ENCODE results near the gene CDC42SE2.

The CDC42SE2 gene

GRCh38 chr5:131263648-131264450, at the start of gene CDC42SE2:
Gene CDC42SE2, plus strand, starts transcription at chr5:131264053. Its CDS starts 95,441 bp downstream, at chr5:131359494.
- peak; percentile 54 for DNase-seq (ENCODE audit: low read depth)

GRCh38 chr5:131214609-131215227, 49.1 kb upstream of the CDC42SE2 start:
- no peak for DNase-seq (ENCODE audit: low read depth)

GRCh38 chr5:131217791-131218190, 46.1 kb upstream of the CDC42SE2 start:
- DNase-seq (ENCODE audit: low read depth), result no peak

GRCh38 chr5:131218392-131218791, 45.5 kb upstream of the CDC42SE2 start:
- no peak for DNase-seq (ENCODE audit: low read depth)

GRCh38 chr5:131220566-131220965, 43.3 kb upstream of the CDC42SE2 start:
- no peak for DNase-seq (ENCODE audit: low read depth)

GRCh38 chr5:131221008-131221703, 42.7 kb upstream of the CDC42SE2 start:
- DNase-seq (ENCODE audit: low read depth), result no peak

- DNase-seq (ENCODE audit: low read depth), result no peak
Measured at GRCh38 chr5:131221888-131222287, 42.0 kb upstream of the CDC42SE2 start.

- DNase-seq (ENCODE audit: low read depth), result no peak
Measured at GRCh38 chr5:131222731-131223130, 41.1 kb upstream of the CDC42SE2 start.

- no peak for DNase-seq (ENCODE audit: low read depth)
Measured at GRCh38 chr5:131223751-131224386, 40.0 kb upstream of the CDC42SE2 start.

- peak; percentile 31 for DNase-seq (ENCODE audit: low read depth)
Measured at GRCh38 chr5:131224387-131225201, 39.3 kb upstream of the CDC42SE2 start.

- no peak for DNase-seq (ENCODE audit: low read depth)
Measured at GRCh38 chr5:131225282-131225974, 38.4 kb upstream of the CDC42SE2 start.

- no peak for DNase-seq (ENCODE audit: low read depth)
Measured at GRCh38 chr5:131226899-131227298, 37.0 kb upstream of the CDC42SE2 start.

GRCh38 chr5:131228646-131229045, 35.2 kb upstream of the CDC42SE2 start:
- no peak for DNase-seq (ENCODE audit: low read depth)

GRCh38 chr5:131229623-131230022, 34.2 kb upstream of the CDC42SE2 start:
- DNase-seq (ENCODE audit: low read depth), result no peak

- DNase-seq (ENCODE audit: low read depth), result no peak
Measured at GRCh38 chr5:131230406-131230805, 33.4 kb upstream of the CDC42SE2 start.

- no peak for DNase-seq (ENCODE audit: low read depth)
Measured at GRCh38 chr5:131239686-131240085, 24.2 kb upstream of the CDC42SE2 start.

GRCh38 chr5:131242728-131243255, 21.1 kb upstream of the CDC42SE2 start:
- no peak for DNase-seq (ENCODE audit: low read depth)

GRCh38 chr5:131245312-131245711, 18.5 kb upstream of the CDC42SE2 start:
- no peak for DNase-seq (ENCODE audit: low read depth)

- DNase-seq (ENCODE audit: low read depth), result no peak
Measured at GRCh38 chr5:131245948-131246347, 17.9 kb upstream of the CDC42SE2 start.

GRCh38 chr5:131246504-131246903, 17.3 kb upstream of the CDC42SE2 start:
- DNase-seq (ENCODE audit: low read depth), result no peak
